Thyroid gland (tissue), 4 donors: ENCODE data around the gene TMEM271.

Experiments used
- POLR2A ChIP-seq, 2 donors: fragments of 450-650 bp; IDR thresholded peaks; one replicate each; pipeline ENCODE4 v1.6.1; 2017; ENCODE audit warnings: antibody characterized with exemption in 2 of 2, mild to moderate bottlenecking in 2 of 2, moderate library complexity in 1 of 2
- TF ChIP-seq, protein P1 (sequence below), 6 experiments: fragments of 200-600 bp in 3 of 6; fragments of 450-650 bp in 3 of 6; sonication (generic) in 3 of 6; IDR thresholded peaks; one replicate each; pipeline ENCODE4 v1.5.1; 2016 to 2019; ENCODE audit warnings: antibody characterized with exemption in 6 of 6, mild to moderate bottlenecking in 2 of 6, inconsistent platforms in 1 of 6, moderate library complexity in 1 of 6

GRCh38 chr4:560061-560460 lies 16.0 kb downstream of the TMEM271 start:
- TF ChIP-seq, protein P1, sequence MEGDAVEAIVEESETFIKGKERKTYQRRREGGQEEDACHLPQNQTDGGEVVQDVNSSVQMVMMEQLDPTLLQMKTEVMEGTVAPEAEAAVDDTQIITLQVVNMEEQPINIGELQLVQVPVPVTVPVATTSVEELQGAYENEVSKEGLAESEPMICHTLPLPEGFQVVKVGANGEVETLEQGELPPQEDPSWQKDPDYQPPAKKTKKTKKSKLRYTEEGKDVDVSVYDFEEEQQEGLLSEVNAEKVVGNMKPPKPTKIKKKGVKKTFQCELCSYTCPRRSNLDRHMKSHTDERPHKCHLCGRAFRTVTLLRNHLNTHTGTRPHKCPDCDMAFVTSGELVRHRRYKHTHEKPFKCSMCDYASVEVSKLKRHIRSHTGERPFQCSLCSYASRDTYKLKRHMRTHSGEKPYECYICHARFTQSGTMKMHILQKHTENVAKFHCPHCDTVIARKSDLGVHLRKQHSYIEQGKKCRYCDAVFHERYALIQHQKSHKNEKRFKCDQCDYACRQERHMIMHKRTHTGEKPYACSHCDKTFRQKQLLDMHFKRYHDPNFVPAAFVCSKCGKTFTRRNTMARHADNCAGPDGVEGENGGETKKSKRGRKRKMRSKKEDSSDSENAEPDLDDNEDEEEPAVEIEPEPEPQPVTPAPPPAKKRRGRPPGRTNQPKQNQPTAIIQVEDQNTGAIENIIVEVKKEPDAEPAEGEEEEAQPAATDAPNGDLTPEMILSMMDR (IDR thresholded peaks at IDR 0.05), result no peak
- TF ChIP-seq POLR2A (IDR thresholded peaks at IDR 0.05), result no peak
